Measurements from ENCODE around the gene TCF4.

GRCh38 chr18:55262021-55262560, 325.9 kb downstream of the TCF4 start:
- TF ChIP-seq FOXA1 (IDR thresholded peaks at IDR 0.05) = no peak
- TF ChIP-seq ZNF384 (IDR thresholded peaks at IDR 0.05) = no peak
- no peak for TF ChIP-seq ELF4 (IDR thresholded peaks at IDR 0.05)
- no peak for TF ChIP-seq ARNT (IDR thresholded peaks at IDR 0.05)
- no peak for TF ChIP-seq NFRKB (IDR thresholded peaks at IDR 0.05)

All from HEK293T (cell line).